Trophoblast cell (in vitro differentiated cells and primary cell): ENCODE measurements around the gene TENM4.
A peak's percentile ranks its signal among the peaks of the same experiment; 100 is the strongest.

ENCODE experiments used
- DNase-seq, 2 donors: peaks; one replicate each; pipeline ENCODE4 v3.0.0-alpha.2; 2016
- H2AFZ ChIP-seq: 2 replicates; pipeline ENCODE4 v1.6.1; 2013; ENCODE audit warnings: low read length, moderate library complexity, mild to moderate bottlenecking; ENCODE audit not compliant: insufficient read depth, poor library complexity
- H2AK5ac ChIP-seq: 2 replicates; pipeline ENCODE4 v1.6.1; 2013; ENCODE audit warnings: mild to moderate bottlenecking, low read length
- H2BK120ac ChIP-seq: 2 replicates; pipeline ENCODE4 v1.6.1; 2013; ENCODE audit warnings: low read length, mild to moderate bottlenecking, moderate library complexity; ENCODE audit not compliant: insufficient read depth, poor library complexity
- H2BK12ac ChIP-seq: 2 replicates; pipeline ENCODE4 v1.6.1; 2013; ENCODE audit warnings: mild to moderate bottlenecking, low read length, moderate library complexity
- H2BK5ac ChIP-seq: 2 replicates; pipeline ENCODE4 v1.6.1; 2013; ENCODE audit warnings: low read length, low read depth, moderate library complexity, mild to moderate bottlenecking; ENCODE audit not compliant: poor library complexity
- H3K14ac ChIP-seq: 2 replicates; pipeline ENCODE4 v1.6.1; 2013; ENCODE audit warnings: mild to moderate bottlenecking, low read length
- H3K18ac ChIP-seq: 2 replicates; pipeline ENCODE4 v1.6.1; 2013; ENCODE audit warnings: mild to moderate bottlenecking, low read length
- H3K23ac ChIP-seq: 2 replicates; pipeline ENCODE4 v1.6.1; 2013; ENCODE audit warnings: low read length
- H3K27ac ChIP-seq: 2 replicates; pipeline ENCODE4 v1.5.1; 2013; ENCODE audit warnings: low read depth, mild to moderate bottlenecking, inconsistent platforms, low read length, moderate library complexity
- H3K27me3 ChIP-seq: 2 replicates; pipeline ENCODE4 v1.6.1; 2013; ENCODE audit warnings: inconsistent platforms, mild to moderate bottlenecking, low read length, moderate library complexity; ENCODE audit not compliant: insufficient read depth
- H3K36me3 ChIP-seq, 2 experiments: 1 replicate in 1 of 2; 2 replicates in 1 of 2; pipeline ENCODE4 v1.6.1; 2013; ENCODE audit warnings: low read length in 2 of 2, mild to moderate bottlenecking in 2 of 2, moderate library complexity in 1 of 2; ENCODE audit not compliant: insufficient read depth in 2 of 2, control insufficient read depth in 1 of 2
- H3K4ac ChIP-seq: 2 replicates; pipeline ENCODE4 v1.6.1; 2013; ENCODE audit warnings: low read depth, mild to moderate bottlenecking, low read length, moderate library complexity
- H3K4me1 ChIP-seq, 2 experiments: 1 replicate in 1 of 2; 2 replicates in 1 of 2; pipeline ENCODE4 v1.6.1; 2013; ENCODE audit warnings: low read length in 2 of 2, mild to moderate bottlenecking in 2 of 2, moderate library complexity in 1 of 2; ENCODE audit not compliant: insufficient read depth in 2 of 2, control insufficient read depth in 1 of 2
- H3K4me2 ChIP-seq: 2 replicates; pipeline ENCODE4 v1.6.1; 2013; ENCODE audit warnings: inconsistent platforms, mild to moderate bottlenecking, low read length, moderate library complexity
- H3K4me3 ChIP-seq: 2 replicates; pipeline ENCODE4 v1.5.1; 2013; ENCODE audit warnings: mild to moderate bottlenecking, low read depth, low read length, inconsistent platforms
- H3K79me1 ChIP-seq: one replicate; pipeline ENCODE4 v1.6.1; 2013; ENCODE audit warnings: low read length
- H3K79me2 ChIP-seq: 2 replicates; pipeline ENCODE4 v1.6.1; 2013; ENCODE audit warnings: low read length, mild to moderate bottlenecking; ENCODE audit not compliant: control insufficient read depth, insufficient read depth, poor library complexity
- H3K9ac ChIP-seq: 2 replicates; pipeline ENCODE4 v1.6.1; 2013; ENCODE audit warnings: mild to moderate bottlenecking, low read length
- H3K9me3 ChIP-seq: 2 replicates; pipeline ENCODE4 v1.6.1; 2013; ENCODE audit warnings: low read depth, mild to moderate bottlenecking, control low read depth, inconsistent platforms, low read length; ENCODE audit not compliant: insufficient read depth
- H4K12ac ChIP-seq: 2 replicates; pipeline ENCODE4 v1.6.1; 2013; ENCODE audit warnings: low read depth, mild to moderate bottlenecking, low read length, moderate library complexity
- H4K8ac ChIP-seq: 2 replicates; pipeline ENCODE4 v1.6.1; 2013; ENCODE audit warnings: low read depth, mild to moderate bottlenecking, low read length, moderate library complexity
- H4K91ac ChIP-seq: one replicate; pipeline ENCODE4 v1.6.1; 2013; ENCODE audit warnings: low read depth, mild to moderate bottlenecking, low read length, moderate library complexity
- WGBS: extraction: QIAGEN DNeasy Blood & Tissue Kit; methylation state at CpG from one replicate; pipeline ENCODE4 v1.1.7; 2013; ENCODE audit warnings: missing lambda C conversion rate; ENCODE audit not compliant: insufficient read length, insufficient coverage; ENCODE audit errors: extremely low coverage; 5-methylcytosine and 5-hydroxymethylcytosine counted together

The TENM4 gene

DNA sequence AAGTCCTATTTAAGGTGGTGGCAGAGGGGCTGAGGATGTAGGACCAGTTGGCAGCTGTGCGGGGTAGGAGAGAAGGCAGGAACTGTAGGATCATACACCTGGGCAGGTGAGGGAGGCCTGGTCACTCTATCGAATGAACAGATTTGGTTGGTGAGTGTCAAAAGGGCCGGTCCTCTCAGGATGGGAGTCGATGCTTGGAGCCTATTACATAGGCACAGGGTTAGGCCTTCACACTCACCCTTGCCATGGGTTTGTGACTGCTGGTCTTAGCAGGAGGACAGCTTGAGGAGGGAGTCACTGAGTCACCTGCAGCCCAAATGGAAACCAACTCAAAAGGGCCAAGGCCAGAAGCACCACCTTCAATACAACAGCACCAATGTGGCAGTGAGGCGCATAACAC is 786.0 kb downstream of the TENM4 start:
- no peak overlapping the region for H2AFZ ChIP-seq
- H3K9ac ChIP-seq = peak overlapping the region; percentile 14
- no peak overlapping the region for H3K23ac ChIP-seq
- no peaks in the 10 kb centered on the region for H3K27me3 ChIP-seq
- H3K79me1 ChIP-seq = no peaks in the 10 kb centered on the region
- H3K18ac ChIP-seq = no peak overlapping the region
- no peak overlapping the region for H2BK12ac ChIP-seq
- WGBS = no CpG with 5 or more reads among the region's 5 CpGs
- H3K14ac ChIP-seq = no peak overlapping the region
- no peak overlapping the region for H3K4me3 ChIP-seq
- H3K4ac ChIP-seq = no peak overlapping the region
- H3K9me3 ChIP-seq = no peaks in the 10 kb centered on the region
- no peak overlapping the region for H3K4me2 ChIP-seq
- H4K12ac ChIP-seq = no peak overlapping the region
- H4K8ac ChIP-seq = no peak overlapping the region
- no peak overlapping the region for H3K27ac ChIP-seq
- H2BK120ac ChIP-seq = no peak overlapping the region
- peaks cover 26 to 35% of the 10 kb centered on the region in 2 experiments for H3K36me3 ChIP-seq
- no peaks in the 10 kb centered on the region for H3K79me2 ChIP-seq
- no peak overlapping the region for H4K91ac ChIP-seq
- no peak overlapping the region for H2BK5ac ChIP-seq
- no peaks in the 10 kb centered on the region for H3K4me1 ChIP-seq
- no peak for DNase-seq
- H2AK5ac ChIP-seq = no peak overlapping the region

GRCh38 chr11:78654071-78654470 is 786.8 kb downstream of the TENM4 start:
- DNase-seq = no peak
- Histone ChIP-seq H3K9me3 (peaks cover 3% of the 10 kb centered on the region), H4K12ac (no peak overlapping the region), H2BK5ac (no peak overlapping the region), H4K91ac (no peak overlapping the region), H3K18ac (no peak overlapping the region), H4K8ac (no peak overlapping the region), H3K27ac (no peak overlapping the region), H3K23ac (no peak overlapping the region), H2BK120ac (no peak overlapping the region), H3K4me3 (no peak overlapping the region), H3K36me3 (peaks cover 20 to 28% of the 10 kb centered on the region in 2 experiments), H3K9ac (no peak overlapping the region), H3K4me2 (no peak overlapping the region), H3K4ac (no peak overlapping the region), H3K79me1 (no peaks in the 10 kb centered on the region), H3K4me1 (no peaks in the 10 kb centered on the region), H3K14ac (no peak overlapping the region), H2AK5ac (no peak overlapping the region), H3K79me2 (no peaks in the 10 kb centered on the region), H2BK12ac (no peak overlapping the region), H2AFZ (no peak overlapping the region), H3K27me3 (no peaks in the 10 kb centered on the region)
- no CpG with 5 or more reads among the region's 3 CpGs for WGBS

DNA sequence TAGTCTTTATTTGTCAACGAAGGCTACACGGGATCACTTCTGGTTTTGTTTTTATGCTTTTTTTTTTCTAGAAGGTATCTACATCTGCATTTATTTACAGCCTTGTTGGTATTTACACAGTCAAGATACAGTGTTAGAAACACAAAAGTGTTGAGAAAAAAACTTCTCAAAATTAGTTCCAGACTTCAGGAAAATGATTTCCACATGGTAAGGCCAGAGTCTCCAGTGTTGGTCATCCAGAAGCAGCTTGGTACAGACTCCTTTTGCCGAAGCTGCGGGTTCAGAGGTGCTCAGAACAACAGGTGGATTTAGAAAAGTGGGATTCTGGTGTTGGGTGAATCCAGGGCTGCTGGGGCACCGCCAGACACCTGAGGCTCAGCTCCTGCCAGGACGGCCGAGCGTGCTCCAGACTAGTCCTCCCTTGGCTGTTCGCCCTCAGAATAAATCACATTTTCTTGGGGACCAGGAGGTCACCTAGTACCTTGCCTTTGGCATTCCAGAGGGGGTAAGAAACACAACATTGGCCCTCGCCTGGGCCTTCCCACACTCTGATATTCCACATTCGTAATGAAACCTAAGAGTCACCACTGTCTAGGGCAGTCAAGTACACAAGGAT is 787.4 kb downstream of the TENM4 start:
- Histone ChIP-seq H4K12ac (no peak overlapping the region), H3K4me2 (no peak overlapping the region), H4K91ac (no peak overlapping the region), H3K23ac (no peak overlapping the region), H3K27me3 (no peaks in the 10 kb centered on the region), H3K4me1 (no peaks in the 10 kb centered on the region), H2AK5ac (no peak overlapping the region), H2AFZ (no peak overlapping the region), H3K79me2 (no peaks in the 10 kb centered on the region), H3K4me3 (no peak overlapping the region), H4K8ac (no peak overlapping the region), H3K4ac (no peak overlapping the region), H3K79me1 (no peaks in the 10 kb centered on the region), H3K18ac (no peak overlapping the region), H2BK5ac (no peak overlapping the region), H3K9me3 (peaks cover 3% of the 10 kb centered on the region), H3K36me3 (peaks cover 18 to 22% of the 10 kb centered on the region in 2 experiments), H3K27ac (no peak overlapping the region), H2BK12ac (no peak overlapping the region), H2BK120ac (no peak overlapping the region), H3K9ac (no peak overlapping the region), H3K14ac (no peak overlapping the region)
- no CpG with 5 or more reads among the region's 11 CpGs for WGBS
- DNase-seq = no peak

DNA sequence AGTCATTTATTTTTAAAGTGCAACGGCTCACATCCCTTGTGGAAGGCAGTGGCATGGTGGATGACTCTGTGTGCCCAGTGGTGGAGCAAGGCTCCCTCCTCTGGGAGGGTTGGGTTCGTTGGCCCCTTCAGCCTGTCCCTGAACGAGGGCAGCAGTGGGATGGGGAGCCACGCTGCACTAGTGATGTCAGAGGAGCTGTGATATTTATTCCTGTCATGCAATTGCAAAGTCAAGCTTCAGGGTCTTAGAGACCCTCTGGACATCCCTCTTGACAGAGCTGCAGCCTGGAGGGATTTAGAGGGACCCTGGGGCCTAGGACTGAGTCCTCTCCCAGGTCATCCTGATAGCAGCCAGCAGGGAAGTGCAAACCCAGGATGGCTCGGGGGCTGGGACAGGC is 788.0 kb downstream of the TENM4 start:
- no peak overlapping the region for H2BK5ac ChIP-seq
- H4K91ac ChIP-seq = no peak overlapping the region
- H2AK5ac ChIP-seq = no peak overlapping the region
- no peak for DNase-seq
- H3K4me2 ChIP-seq = no peak overlapping the region
- no peak overlapping the region for H4K8ac ChIP-seq
- H3K36me3 ChIP-seq = peaks cover 13 to 17% of the 10 kb centered on the region in 2 experiments
- no peak overlapping the region for H3K9ac ChIP-seq
- no CpG with 5 or more reads among the region's 5 CpGs for WGBS
- no peak overlapping the region for H3K27ac ChIP-seq
- H3K18ac ChIP-seq = no peak overlapping the region
- H3K4me1 ChIP-seq = no peaks in the 10 kb centered on the region
- H3K79me1 ChIP-seq = no peaks in the 10 kb centered on the region
- H3K79me2 ChIP-seq = no peaks in the 10 kb centered on the region
- H2BK120ac ChIP-seq = no peak overlapping the region
- no peak overlapping the region for H2AFZ ChIP-seq
- H3K14ac ChIP-seq = no peak overlapping the region
- no peaks in the 10 kb centered on the region for H3K27me3 ChIP-seq
- no peak overlapping the region for H3K4ac ChIP-seq
- no peak overlapping the region for H2BK12ac ChIP-seq
- H4K12ac ChIP-seq = no peak overlapping the region
- H3K4me3 ChIP-seq = no peak overlapping the region
- peaks cover 3% of the 10 kb centered on the region for H3K9me3 ChIP-seq
- no peak overlapping the region for H3K23ac ChIP-seq
